GM12878 (cell line): ENCODE results near the gene KIF11. TPM values are rescaled to one million over a fixed set of nuclear protein-coding genes. Genes with fewer than 3 reads are reported as not detected.

ENCODE experiments used
- ATAC-seq: fragments of 200-7000 bp; cut with Tn5 transposase; 3 replicates; pipeline ENCODE4 v1.9.1; 2020; ENCODE audit warnings: mild to moderate bottlenecking, moderate library complexity
- BruUV-seq: library from RNA; stranded (reverse); fragments of 400-500 nt; replicated peaks from 2 replicates; lab custom pipeline; 2021; lab: Mats Ljungman, UMichigan
- CTCF ChIA-PET: fragments of 300-600 bp; sonication (Branson Sonifier 250); formaldehyde crosslinking; extraction: SDS; loops from one replicate; lab custom pipeline; 2021; ENCODE audit warnings: inconsistent platforms; lab: Yijun Ruan, JAX
- POLR2A ChIA-PET: fragments of 350-600 bp; formaldehyde crosslinking; extraction: SDS; loops from one replicate; lab custom pipeline; 2021; ENCODE audit warnings: inconsistent platforms; lab: Charles Lee
- RAD21 ChIA-PET: fragments of 300-600 bp; sonication (Branson Sonifier 250); formaldehyde crosslinking; loops from one replicate; lab custom pipeline; 2023; ENCODE audit warnings: antibody characterized with exemption; ENCODE audit not compliant: unreplicated experiment; lab: Charles Lee
- SMC1A ChIA-PET: fragments of 300-600 bp; sonication (Branson Sonifier 250); formaldehyde crosslinking; loops from one replicate; lab custom pipeline; 2023; ENCODE audit not compliant: unreplicated experiment, uncharacterized antibody; lab: Charles Lee
- DNase-seq: peaks from one replicate; pipeline ENCODE4 v3.0.0-alpha.2; 2011; ENCODE audit warnings: low read depth, low spot score
- FAIRE-seq: peaks from 3 replicates; lab custom pipeline; 2011; peaks lifted over from hg19 to GRCh38; lab: Jason Lieb, UNC
- H2AFZ ChIP-seq: 2 replicates; pipeline ENCODE4 v1.6.0; 2011; ENCODE audit warnings: low read depth, low read length, control low read depth; ENCODE audit not compliant: control insufficient read depth
- H3K27ac ChIP-seq: 2 replicates; pipeline ENCODE4 v1.5.1; 2011; ENCODE audit warnings: control low read depth; ENCODE audit not compliant: control insufficient read depth, insufficient read depth
- H3K27me3 ChIP-seq, 2 experiments: replicated peaks in 1 of 2; 2 replicates each; pipeline versions ENCODE4 v1.6.0 to v1.6.1; 2011; ENCODE audit warnings: low read length in 1 of 2; ENCODE audit not compliant: control insufficient read depth in 2 of 2, insufficient read depth in 2 of 2
- H3K36me3 ChIP-seq, 2 experiments: 2 replicates each; pipeline ENCODE4 v1.5.1; 2011; ENCODE audit warnings: low read length in 1 of 2; ENCODE audit not compliant: control insufficient read depth in 2 of 2, insufficient read depth in 2 of 2
- H3K4me1 ChIP-seq: 2 replicates; pipeline ENCODE4 v1.6.1; 2011; ENCODE audit warnings: mild to moderate bottlenecking, low read length, moderate library complexity, mixed read lengths; ENCODE audit not compliant: control insufficient read depth, insufficient read depth
- H3K4me2 ChIP-seq: 2 replicates; pipeline ENCODE4 v1.6.0; 2011; ENCODE audit warnings: control low read depth; ENCODE audit not compliant: control insufficient read depth, insufficient read depth
- H3K4me3 ChIP-seq: fragments of 200-600 bp; sonication (generic); 2 replicates; pipeline ENCODE4 v1.5.1; 2016
- H3K79me2 ChIP-seq: 2 replicates; pipeline ENCODE4 v1.6.0; 2011; ENCODE audit warnings: low read length; ENCODE audit not compliant: control insufficient read depth, insufficient read depth
- H3K9ac ChIP-seq: 2 replicates; pipeline ENCODE4 v1.8.0; 2011; ENCODE audit warnings: low read length, control low read depth, mixed read lengths; ENCODE audit not compliant: control insufficient read depth, insufficient read depth
- H3K9me3 ChIP-seq: replicated peaks from 3 replicates; pipeline ENCODE4 v1.5.1; 2011; ENCODE audit warnings: mild to moderate bottlenecking, low read length; ENCODE audit not compliant: control insufficient read depth, insufficient read depth
- H4K20me1 ChIP-seq: 2 replicates; pipeline ENCODE4 v1.6.0; 2011; ENCODE audit not compliant: control insufficient read depth, insufficient read depth
- CREM ChIP-seq: IDR thresholded peaks from 2 replicates; pipeline ENCODE4 v1.6.1; 2014; ENCODE audit warnings: antibody characterized with exemption, low read depth
- MYB ChIP-seq: fragments of 150-350 bp; IDR thresholded peaks from 2 replicates; pipeline ENCODE4 v1.6.1; 2014; ENCODE audit warnings: mild to moderate bottlenecking, low read depth, low read length, borderline replicate concordance
- NR2C1 ChIP-seq: fragments of 450-650 bp; IDR thresholded peaks from 2 replicates; pipeline ENCODE4 v1.6.1; 2017; ENCODE audit warnings: antibody characterized with exemption, mild to moderate bottlenecking, moderate library complexity
- ZBTB4 ChIP-seq: fragments of 450-650 bp; formaldehyde crosslinking; IDR thresholded peaks from 2 replicates; pipeline ENCODE4 v1.4.0; 2022; ENCODE audit warnings: mild to moderate bottlenecking, moderate library complexity
- ZNF384 ChIP-seq: IDR thresholded peaks from 2 replicates; pipeline ENCODE4 v1.6.1; 2012; ENCODE audit warnings: low read depth, mild to moderate bottlenecking, low read length, improper control_type of control experiment, borderline replicate concordance
- WGBS: methylation state at CpG from one replicate; pipeline ENCODE4 v1.1.6; 2016; ENCODE audit warnings: low lambda C conversion rate; ENCODE audit not compliant: insufficient replicate concordance, insufficient coverage; ENCODE audit errors: missing lambda C conversion rate; 5-methylcytosine and 5-hydroxymethylcytosine counted together
- in situ Hi-C: fragments of 300-500 bp; cut with MboI; formaldehyde crosslinking; loops from 9 replicates; pipeline ENCODE4 v1.14.3; 2018; ENCODE audit warnings: mixed read lengths
- intact Hi-C: fragments of 100-400 bp; cut with micrococcal nuclease; formaldehyde crosslinking; loops from one replicate; pipeline ENCODE4 v1.14.2; 2022; ENCODE audit not compliant: unreplicated experiment
- polyA plus RNA-seq, 11 experiments: library from polyadenylated mRNA; depleted of rRNA in 4 of 11; unstranded in 6 of 11; stranded (reverse) in 5 of 11; fragments of >200 nt; fragmentation: Nextera tagmentation in 4 of 11; fragmentation: Illumina TruSeq in 1 of 11; extraction: Ambion mirVana in 4 of 11; extraction: Trizol in 1 of 11; gene quantifications; 1 replicate in 1 of 11; 2 replicates in 10 of 11; pipeline versions ENCODE4 v1.2.1 to v1.2.3, GENCODE V29; 2011 to 2016; ENCODE audit warnings: inconsistent platforms in 2 of 11, missing spikeins in 2 of 11, low read depth in 1 of 11
- total RNA-seq, 4 experiments: library from RNA; depleted of rRNA in 3 of 4; stranded (reverse); fragments of >200 nt in 3 of 4; fragmentation: Illumina TruSeq in 1 of 4; extraction: Trizol in 1 of 4; gene quantifications; 2 replicates each; pipeline versions ENCODE4 v1.2.1 to v1.2.3, GENCODE V29; 2013 to 2021
- TF ChIP-seq, protein P1 (sequence below): fragments of 450-650 bp; IDR thresholded peaks from 2 replicates; pipeline ENCODE4 v1.6.1; 2016; ENCODE audit warnings: mild to moderate bottlenecking, moderate library complexity, borderline replicate concordance
- TF ChIP-seq, protein P2 (sequence below): fragments of 150-350 bp; IDR thresholded peaks from 2 replicates; pipeline ENCODE4 v1.6.1; 2014; ENCODE audit warnings: mild to moderate bottlenecking, low read depth, low read length

Gene KIF11
- total and polyA plus RNA-seq, 10 of the 15 experiments (the other 5 are each of a cell fraction or from before 2014, with no cell fraction given) = 14.1 to 79.8 (median 41.9) TPM

DNA sequence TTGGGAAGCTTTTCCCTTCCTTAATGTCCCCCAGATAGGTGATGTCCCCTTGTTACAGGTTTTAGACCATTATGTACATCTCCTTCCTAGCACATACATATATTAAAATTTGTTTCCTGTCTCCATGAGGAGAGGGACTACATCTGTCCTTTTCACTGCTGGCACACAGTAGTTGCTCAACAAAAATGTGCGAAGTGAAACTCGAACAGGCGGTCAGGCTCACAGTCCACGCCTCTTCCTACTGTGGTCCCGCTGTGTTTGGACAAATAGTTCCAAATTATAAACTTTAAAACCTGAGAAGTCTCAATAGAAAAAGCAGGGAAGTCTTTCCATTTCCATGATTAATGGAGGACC, 95.6 kb downstream of the KIF11 start:
- Histone ChIP-seq H3K4me1 (peaks cover 16% of the 10 kb centered on the region), H3K4me2 (peak overlapping the region; percentile 88), H4K20me1 (no peaks in the 10 kb centered on the region), H2AFZ (no peak overlapping the region), H3K27me3 (peaks cover 0 to 24% of the 10 kb centered on the region in 2 experiments), H3K9me3 (peaks cover 4% of the 10 kb centered on the region; the same call in 1 of the 3 replicates), H3K79me2 (no peaks in the 10 kb centered on the region), H3K4me3 (no peak overlapping the region)
- no TSS peak for BruUV-seq
- ATAC-seq (no peak), DNase-seq (no peak), FAIRE-seq (peak; percentile 44)
- POLR2A ChIA-PET = no interaction called here
- WGBS = 40% methylated on average over 5 of the region's 5 CpGs
- no peak for TF ChIP-seq MYB
- TF ChIP-seq, protein P1, sequence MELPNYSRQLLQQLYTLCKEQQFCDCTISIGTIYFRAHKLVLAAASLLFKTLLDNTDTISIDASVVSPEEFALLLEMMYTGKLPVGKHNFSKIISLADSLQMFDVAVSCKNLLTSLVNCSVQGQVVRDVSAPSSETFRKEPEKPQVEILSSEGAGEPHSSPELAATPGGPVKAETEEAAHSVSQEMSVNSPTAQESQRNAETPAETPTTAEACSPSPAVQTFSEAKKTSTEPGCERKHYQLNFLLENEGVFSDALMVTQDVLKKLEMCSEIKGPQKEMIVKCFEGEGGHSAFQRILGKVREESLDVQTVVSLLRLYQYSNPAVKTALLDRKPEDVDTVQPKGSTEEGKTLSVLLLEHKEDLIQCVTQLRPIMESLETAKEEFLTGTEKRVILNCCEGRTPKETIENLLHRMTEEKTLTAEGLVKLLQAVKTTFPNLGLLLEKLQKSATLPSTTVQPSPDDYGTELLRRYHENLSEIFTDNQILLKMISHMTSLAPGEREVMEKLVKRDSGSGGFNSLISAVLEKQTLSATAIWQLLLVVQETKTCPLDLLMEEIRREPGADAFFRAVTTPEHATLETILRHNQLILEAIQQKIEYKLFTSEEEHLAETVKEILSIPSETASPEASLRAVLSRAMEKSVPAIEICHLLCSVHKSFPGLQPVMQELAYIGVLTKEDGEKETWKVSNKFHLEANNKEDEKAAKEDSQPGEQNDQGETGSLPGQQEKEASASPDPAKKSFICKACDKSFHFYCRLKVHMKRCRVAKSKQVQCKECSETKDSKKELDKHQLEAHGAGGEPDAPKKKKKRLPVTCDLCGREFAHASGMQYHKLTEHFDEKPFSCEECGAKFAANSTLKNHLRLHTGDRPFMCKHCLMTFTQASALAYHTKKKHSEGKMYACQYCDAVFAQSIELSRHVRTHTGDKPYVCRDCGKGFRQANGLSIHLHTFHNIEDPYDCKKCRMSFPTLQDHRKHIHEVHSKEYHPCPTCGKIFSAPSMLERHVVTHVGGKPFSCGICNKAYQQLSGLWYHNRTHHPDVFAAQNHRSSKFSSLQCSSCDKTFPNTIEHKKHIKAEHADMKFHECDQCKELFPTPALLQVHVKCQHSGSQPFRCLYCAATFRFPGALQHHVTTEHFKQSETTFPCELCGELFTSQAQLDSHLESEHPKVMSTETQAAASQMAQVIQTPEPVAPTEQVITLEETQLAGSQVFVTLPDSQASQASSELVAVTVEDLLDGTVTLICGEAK = no peak
- TF ChIP-seq NR2C1 = no peak
- TF ChIP-seq, protein P2, sequence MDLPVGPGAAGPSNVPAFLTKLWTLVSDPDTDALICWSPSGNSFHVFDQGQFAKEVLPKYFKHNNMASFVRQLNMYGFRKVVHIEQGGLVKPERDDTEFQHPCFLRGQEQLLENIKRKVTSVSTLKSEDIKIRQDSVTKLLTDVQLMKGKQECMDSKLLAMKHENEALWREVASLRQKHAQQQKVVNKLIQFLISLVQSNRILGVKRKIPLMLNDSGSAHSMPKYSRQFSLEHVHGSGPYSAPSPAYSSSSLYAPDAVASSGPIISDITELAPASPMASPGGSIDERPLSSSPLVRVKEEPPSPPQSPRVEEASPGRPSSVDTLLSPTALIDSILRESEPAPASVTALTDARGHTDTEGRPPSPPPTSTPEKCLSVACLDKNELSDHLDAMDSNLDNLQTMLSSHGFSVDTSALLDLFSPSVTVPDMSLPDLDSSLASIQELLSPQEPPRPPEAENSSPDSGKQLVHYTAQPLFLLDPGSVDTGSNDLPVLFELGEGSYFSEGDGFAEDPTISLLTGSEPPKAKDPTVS = no peak
- no peak for TF ChIP-seq ZNF384
- no peak for TF ChIP-seq CREM
- no peak for TF ChIP-seq ZBTB4 (CRISPR knock-in tag)
- TF ChIP-seq, all 136 proteins: peak for 0
- H3K9ac ChIP-seq = no peak overlapping the region
- no peak overlapping the region for H3K27ac ChIP-seq
- intact Hi-C loops = no loop called here
- no peaks in the 10 kb centered on the region for H3K36me3 ChIP-seq
- in situ Hi-C loops = no loop called here
- ChIA-PET CTCF (no interaction called here), SMC1A (no interaction called here), RAD21 (interaction anchor here (1.1 to 1.4 kb wide), 2 partner anchors 9 to 55 kb away, joined by 3 read pairs; no protein-coding TSS in a partner anchor)
